ENCODE measurements around the gene DTL. TPM values are rescaled to one million over a fixed set of nuclear protein-coding genes. Genes with fewer than 3 reads are reported as not detected.

Gene DTL
- total and polyA plus RNA-seq, 2 of the 13 experiments (the other 11 are each of a cell fraction or from before 2014, with no cell fraction given) = 10.4 to 32.8 TPM

DNA sequence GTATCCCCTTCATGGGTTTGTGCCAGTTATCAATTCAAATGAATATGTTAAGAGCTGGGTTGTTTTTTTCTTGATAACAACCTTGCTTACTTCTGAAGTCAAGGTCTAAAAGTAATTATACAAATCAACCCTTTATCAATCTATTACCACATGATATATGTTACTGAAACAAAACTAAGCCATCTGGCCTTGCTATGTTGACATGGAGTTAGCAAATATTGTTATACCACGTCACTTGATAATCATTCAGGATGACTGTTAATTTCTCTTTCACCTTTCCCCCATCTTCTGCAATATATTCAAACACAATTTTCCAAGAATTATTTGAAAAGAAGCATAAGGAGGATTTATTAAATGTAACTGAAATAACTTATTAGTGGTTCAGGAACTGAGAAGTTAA lies 72.6 kb downstream of the DTL start:
- 97% methylated on average over 1 of the region's 1 CpG for WGBS (ENCODE audit: low lambda C conversion rate)
- H3K9me3 ChIP-seq (ENCODE audit: low read length) = no peaks in the 10 kb centered on the region
- H3K4me2 ChIP-seq (ENCODE audit: low read depth, low read length) = no peak overlapping the region
- no peak overlapping the region for H3K9ac ChIP-seq (ENCODE audit: insufficient read depth, low read depth, low read length)
- H3K27me3 ChIP-seq (ENCODE audit: control insufficient read depth in 1 of 2, insufficient read depth in 2 of 2, low read length in 2 of 2) = no peaks in the 10 kb centered on the region
- H3K4me1 ChIP-seq (ENCODE audit: insufficient read depth, low read length) = peaks cover 23% of the 10 kb centered on the region
- H4K20me1 ChIP-seq (ENCODE audit: insufficient read depth, low read length) = no peaks in the 10 kb centered on the region
- ATAC-seq (no peak), FAIRE-seq (no peak), DNase-seq (ENCODE audit: low spot score) (no peak)
- peaks cover 1 to 9% of the 10 kb centered on the region in 2 experiments; a peak in 3 of 5 replicates for H3K36me3 ChIP-seq (replicated peaks in 1 of 2; ENCODE audit: control insufficient read depth in 1 of 2, insufficient read depth in 2 of 2, low read length in 2 of 2)
- CTCF ChIA-PET (ENCODE audit: low intra/inter-chr PET ratio, low total read pairs) = no interaction called here
- POLR2A ChIA-PET = no interaction called here
- H3K4me3 ChIP-seq (replicated peaks in 1 of 3; ENCODE audit: insufficient read depth in 1 of 3, low read depth in 2 of 3, low read length in 3 of 3) = no peak overlapping the region
- no peak overlapping the region for H2AFZ ChIP-seq (ENCODE audit: low read length)
- TF ChIP-seq, protein P1, sequence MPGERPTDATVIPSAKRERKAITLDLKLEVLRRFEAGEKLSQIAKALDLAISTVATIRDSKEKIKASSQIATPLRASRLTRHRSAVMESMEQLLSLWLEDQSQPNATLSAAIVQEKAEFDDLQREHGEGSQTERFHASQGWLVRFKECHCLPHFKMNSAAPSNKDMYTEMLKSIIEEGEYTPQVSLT (CRISPR knock-in tag; IDR thresholded peaks at IDR 0.05; ENCODE audit: borderline replicate concordance, low read depth) = no peak
- H3K79me2 ChIP-seq (ENCODE audit: insufficient read depth, low read length) = no peaks in the 10 kb centered on the region
- intact Hi-C loops (cut with micrococcal nuclease; ENCODE audit: unreplicated experiment) = no loop called here
- no peak overlapping the region for H3K27ac ChIP-seq (ENCODE audit: extremely low read length, insufficient read depth, low read length)
- no TSS peak for BruUV-seq (replicated peaks)
- in situ Hi-C loops (cut with HindIII; ENCODE audit: extremely low pct_ligation_motif_present, low pct_unique_long_range_greater_than_20kb) = no loop called here

DNA sequence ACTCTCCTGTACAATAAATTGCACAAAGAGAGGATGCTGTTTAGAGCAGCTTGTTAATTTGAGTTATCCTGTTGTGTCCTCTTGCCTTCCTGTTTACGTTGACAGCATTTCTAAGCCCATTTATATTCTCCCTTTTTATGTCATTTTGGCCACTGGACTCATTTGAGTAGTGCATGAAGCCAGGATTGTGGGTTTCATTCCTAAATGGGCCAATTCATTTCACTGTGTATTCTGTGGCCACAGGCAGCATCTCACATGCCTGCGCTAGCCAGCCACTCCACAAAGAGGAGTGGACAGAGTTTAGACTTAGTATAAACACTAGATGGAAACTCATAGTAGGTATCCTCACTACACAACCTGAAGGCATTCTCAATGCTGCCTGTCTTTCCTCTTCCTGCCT lies 73.4 kb downstream of the DTL start:
- H3K4me2 ChIP-seq (ENCODE audit: low read depth, low read length) = no peak overlapping the region

More for the DNA sequence above, 73.4 kb downstream of the DTL start:
- Histone ChIP-seq H3K36me3 (replicated peaks in 1 of 2; ENCODE audit: control insufficient read depth in 1 of 2, insufficient read depth in 2 of 2, low read length in 2 of 2) (peaks cover 1 to 9% of the 10 kb centered on the region in 2 experiments; a peak in 3 of 5 replicates), H4K20me1 (ENCODE audit: insufficient read depth, low read length) (no peaks in the 10 kb centered on the region), H3K4me1 (ENCODE audit: insufficient read depth, low read length) (peaks cover 16% of the 10 kb centered on the region), H3K4me3 (replicated peaks in 1 of 3; ENCODE audit: insufficient read depth in 1 of 3, low read depth in 2 of 3, low read length in 3 of 3) (no peak overlapping the region), H3K27me3 (ENCODE audit: control insufficient read depth in 1 of 2, insufficient read depth in 2 of 2, low read length in 2 of 2) (no peaks in the 10 kb centered on the region), H3K9ac (ENCODE audit: insufficient read depth, low read depth, low read length) (no peak overlapping the region), H3K9me3 (ENCODE audit: low read length) (no peaks in the 10 kb centered on the region), H3K79me2 (ENCODE audit: insufficient read depth, low read length) (no peaks in the 10 kb centered on the region), H3K27ac (ENCODE audit: extremely low read length, insufficient read depth, low read length) (no peak overlapping the region), H2AFZ (ENCODE audit: low read length) (no peak overlapping the region)
- ATAC-seq (no peak), DNase-seq (ENCODE audit: low spot score) (no peak), FAIRE-seq (no peak)
- in situ Hi-C loops (cut with HindIII; ENCODE audit: extremely low pct_ligation_motif_present, low pct_unique_long_range_greater_than_20kb) (no loop called here), intact Hi-C loops (cut with micrococcal nuclease; ENCODE audit: unreplicated experiment) (no loop called here)
- ChIA-PET POLR2A (no interaction called here), CTCF (ENCODE audit: low intra/inter-chr PET ratio, low total read pairs) (no interaction called here)
- no TSS peak for BruUV-seq (replicated peaks)
- WGBS (ENCODE audit: low lambda C conversion rate) = 98% methylated on average over 2 of the region's 2 CpGs
- TF ChIP-seq ADNP (CRISPR knock-in tag; IDR thresholded peaks at IDR 0.05) = no peak
- TF ChIP-seq, protein P2, sequence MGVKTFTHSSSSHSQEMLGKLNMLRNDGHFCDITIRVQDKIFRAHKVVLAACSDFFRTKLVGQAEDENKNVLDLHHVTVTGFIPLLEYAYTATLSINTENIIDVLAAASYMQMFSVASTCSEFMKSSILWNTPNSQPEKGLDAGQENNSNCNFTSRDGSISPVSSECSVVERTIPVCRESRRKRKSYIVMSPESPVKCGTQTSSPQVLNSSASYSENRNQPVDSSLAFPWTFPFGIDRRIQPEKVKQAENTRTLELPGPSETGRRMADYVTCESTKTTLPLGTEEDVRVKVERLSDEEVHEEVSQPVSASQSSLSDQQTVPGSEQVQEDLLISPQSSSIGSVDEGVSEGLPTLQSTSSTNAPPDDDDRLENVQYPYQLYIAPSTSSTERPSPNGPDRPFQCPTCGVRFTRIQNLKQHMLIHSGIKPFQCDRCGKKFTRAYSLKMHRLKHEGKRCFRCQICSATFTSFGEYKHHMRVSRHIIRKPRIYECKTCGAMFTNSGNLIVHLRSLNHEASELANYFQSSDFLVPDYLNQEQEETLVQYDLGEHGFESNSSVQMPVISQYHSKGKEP (CRISPR knock-in tag; IDR thresholded peaks at IDR 0.05) = no peak
- TF ChIP-seq CREB1 (IDR thresholded peaks at IDR 0.05) = no peak
- TF ChIP-seq CREB1 (CRISPR knock-in tag; IDR thresholded peaks at IDR 0.05) = no peak
- TF ChIP-seq KDM3A (CRISPR knock-in tag; IDR thresholded peaks at IDR 0.05; ENCODE audit: low read depth) = no peak
- TF ChIP-seq SALL1 (CRISPR knock-in tag; IDR thresholded peaks at IDR 0.05) = no peak

Measured in HepG2 (cell line).